SKM-1 treated with dmso at 0.1 percent for 144 hours (cell line): ENCODE measurements around the gene NFATC2IP.
"Not testable (repeated sequence)": the region's sequence is repeated elsewhere in the genome, so short reads cannot be mapped to it uniquely, and the experiment has no call there.

ENCODE experiments used
- DNase-seq: peaks from one replicate; lab custom pipeline; 2025; ENCODE audit not compliant: unreplicated experiment; lab: John Stamatoyannopoulos, UW

Gene NFATC2IP

DNA sequence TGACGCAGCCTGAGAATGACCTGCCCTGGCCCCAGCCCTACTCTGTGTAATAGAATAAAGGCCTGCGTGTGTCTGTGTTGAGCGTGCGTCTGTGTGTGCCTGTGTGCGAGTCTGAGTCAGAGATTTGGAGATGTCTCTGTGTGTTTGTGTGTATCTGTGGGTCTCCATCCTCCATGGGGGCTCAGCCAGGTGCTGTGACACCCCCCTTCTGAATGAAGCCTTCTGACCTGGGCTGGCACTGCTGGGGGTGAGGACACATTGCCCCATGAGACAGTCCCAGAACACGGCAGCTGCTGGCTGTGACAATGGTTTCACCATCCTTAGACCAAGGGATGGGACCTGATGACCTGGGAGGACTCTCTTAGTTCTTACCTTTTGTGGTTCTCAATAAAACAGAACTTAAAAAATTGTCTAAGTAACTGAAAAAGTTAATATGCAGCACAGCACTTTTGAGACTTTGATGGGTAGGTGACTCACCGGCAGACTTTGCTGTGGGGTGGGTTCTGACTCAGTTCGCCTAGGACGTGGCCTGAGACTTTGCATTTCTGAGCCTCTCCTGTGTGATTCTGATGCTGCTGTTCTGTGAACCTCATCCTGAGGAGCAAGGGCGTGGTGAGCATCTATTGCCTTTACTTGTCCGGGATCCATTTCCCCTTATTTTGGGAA lies 39.8 kb downstream of the NFATC2IP start:
- no peak for DNase-seq

DNA sequence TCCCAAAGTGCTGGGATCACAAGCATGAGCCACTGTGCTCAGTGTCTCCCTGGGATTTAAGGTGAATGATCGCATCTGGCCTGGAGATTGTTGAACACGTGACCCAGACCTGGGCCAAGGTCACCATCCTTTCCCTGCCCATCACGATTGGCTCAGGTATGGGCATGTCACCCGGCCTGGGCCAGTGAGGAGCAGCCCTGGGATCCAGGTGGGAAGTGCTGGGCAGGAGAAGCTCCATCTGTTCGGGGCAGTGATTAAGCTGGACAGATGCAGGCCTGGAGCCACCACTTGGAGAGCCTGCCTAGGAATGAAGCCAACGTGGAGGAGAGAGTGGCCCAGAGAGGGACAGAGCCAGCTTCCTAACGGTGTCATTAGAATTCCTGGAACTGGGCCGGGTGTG lies 41.0 kb downstream of the NFATC2IP start:
- DNase-seq: no peak

DNA sequence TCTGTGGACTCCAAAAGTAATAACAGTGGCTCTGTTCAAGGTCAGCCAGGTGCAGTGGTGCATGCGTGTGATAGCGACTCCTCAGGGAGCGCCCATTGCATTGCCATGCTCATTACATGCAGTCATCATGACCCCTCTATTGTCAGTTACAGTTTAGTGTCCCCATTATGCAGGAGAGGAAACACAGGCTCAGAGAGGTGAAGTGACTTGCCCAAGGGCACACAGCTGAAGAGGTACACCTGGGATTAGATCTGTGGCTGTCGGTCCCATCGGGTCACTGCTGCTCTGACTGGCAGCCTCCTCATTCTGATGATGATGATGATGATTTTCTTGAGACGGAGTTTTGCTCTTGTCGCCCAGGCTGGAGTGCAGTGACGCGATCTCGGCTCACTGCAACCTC lies 41.8 kb downstream of the NFATC2IP start:
- no peak for DNase-seq

DNA sequence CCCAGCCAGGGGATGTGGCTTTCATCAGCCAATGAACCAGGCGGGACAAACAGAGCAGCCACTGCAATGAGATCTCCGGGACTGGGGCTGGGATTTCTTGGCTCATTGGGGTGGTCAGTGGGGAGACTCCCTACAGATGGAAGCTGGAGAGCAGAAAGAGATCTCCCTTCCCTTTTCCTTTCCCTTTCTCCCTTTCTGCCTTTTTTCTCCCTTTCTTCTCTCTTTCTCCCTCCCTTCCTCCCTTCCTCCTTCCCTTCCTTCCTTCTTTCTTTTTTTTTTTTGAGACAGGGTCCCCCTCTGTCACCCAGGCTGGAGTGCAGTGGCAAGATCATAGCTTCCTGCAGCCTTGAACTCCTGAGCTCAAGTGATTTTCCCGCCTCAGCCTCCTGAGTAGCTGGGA lies 48.1 kb downstream of the NFATC2IP start:
- DNase-seq: no peak

DNA sequence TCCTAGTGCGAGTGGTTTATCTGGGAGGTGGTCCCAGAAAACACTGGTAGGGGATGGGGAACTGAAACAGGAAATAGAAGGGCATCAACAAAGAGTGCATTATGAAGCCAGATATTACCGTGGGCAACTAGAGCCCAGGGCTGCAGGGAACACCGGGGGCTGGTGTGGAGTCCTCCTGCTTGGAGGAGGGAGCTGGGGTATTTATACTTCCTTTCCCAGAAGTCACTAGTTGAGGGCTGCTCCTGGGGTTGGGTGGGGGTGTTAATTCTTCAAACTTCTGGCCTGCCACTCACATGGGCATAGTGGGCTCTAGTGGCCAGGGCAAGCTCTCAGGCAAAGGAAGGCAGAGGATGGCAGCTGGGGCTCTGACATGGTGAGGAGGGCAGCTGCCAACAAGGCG lies 48.8 kb downstream of the NFATC2IP start:
- DNase-seq: no peak

DNA sequence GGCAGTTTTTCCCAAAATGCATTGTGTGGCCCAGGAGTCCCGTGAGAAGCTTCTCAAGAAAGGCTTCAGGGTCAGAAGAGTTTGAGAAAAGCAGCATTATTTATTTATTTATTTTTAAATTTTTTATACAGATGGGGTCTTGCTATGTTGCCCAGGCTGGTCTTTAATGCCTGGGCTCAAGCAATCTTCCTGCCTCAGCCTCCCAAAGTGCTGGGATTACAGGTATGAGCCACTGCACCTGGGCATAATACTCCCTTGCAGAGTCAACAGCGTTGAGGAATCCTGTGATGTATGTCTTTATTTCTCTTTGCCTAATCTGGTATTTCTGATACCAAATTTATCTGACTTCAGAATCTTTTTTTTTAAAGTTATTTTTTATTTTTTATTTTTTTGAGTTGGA lies 49.3 kb downstream of the NFATC2IP start:
- no peak for DNase-seq

DNA sequence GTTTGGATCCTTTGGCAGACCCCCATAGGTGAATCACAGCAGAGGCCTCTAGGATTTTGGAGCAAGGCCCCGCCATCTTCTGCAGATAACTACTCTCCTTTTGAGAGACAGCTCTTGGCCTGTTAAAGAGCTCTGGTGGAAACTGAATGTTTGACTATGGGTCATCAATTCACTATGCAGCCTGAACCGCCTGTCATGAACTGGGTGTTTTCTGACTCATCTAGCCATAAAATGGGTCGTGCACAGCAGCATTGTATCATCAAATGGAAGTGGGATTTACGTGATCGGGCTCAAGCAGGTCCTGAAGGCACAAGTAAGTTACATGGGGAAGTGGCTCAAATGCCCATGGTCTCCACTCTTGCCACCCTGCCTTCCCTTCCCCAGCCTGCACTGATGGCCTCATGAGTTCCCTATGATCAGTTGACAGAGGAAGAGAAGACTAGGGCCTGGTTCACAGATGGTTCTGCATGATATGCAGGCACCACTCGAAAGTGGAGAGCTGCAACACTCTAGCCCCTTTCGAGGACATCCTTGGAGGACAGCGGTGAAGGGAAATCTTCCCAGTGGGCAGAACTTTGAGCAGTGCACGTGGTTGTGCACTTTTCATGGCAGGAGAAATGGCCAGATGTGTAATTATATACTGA lies 53.9 kb downstream of the NFATC2IP start:
- not testable (repeated sequence) for DNase-seq

DNA sequence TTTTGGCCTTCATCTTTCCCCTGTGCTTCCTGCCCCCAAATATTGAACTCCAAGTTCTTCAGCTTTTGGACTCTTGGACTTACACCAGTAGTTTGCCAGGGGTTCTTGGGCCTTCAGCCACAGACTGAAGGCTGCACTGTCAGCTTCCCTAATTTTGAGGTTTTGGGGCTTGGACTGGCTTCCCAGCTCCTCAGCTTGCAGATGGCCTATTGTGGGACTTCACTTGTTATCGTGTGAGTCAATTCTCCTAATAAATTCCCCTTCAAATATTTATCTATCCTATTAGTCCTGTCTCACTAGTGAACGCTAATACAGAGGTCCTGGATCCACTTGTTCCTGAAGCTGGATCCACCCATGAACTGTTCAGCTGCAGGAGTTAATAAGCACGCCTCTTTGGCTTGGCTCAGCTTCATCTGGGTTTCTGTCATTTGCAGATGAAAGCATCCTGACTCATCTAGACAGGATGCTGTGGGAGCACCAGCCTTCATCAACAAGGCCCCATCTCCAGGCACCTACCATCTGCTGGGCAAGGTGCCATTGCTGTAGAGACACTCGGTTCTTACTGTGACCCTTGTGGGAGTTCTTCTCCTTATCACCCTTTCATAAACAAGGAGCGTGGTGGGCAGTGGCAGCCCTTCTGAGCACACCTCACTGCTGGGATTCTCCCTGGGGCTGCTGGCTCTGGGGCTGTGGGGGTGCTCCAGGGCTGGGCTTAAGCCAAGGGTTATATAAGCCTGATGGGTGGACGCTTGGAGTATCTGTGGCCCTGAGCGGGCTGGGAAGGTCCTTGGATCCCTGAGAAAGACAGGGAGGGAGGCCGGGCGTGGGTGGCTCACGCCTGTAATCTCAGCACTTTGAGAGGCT lies 57.2 kb downstream of the NFATC2IP start:
- no peak for DNase-seq

DNA sequence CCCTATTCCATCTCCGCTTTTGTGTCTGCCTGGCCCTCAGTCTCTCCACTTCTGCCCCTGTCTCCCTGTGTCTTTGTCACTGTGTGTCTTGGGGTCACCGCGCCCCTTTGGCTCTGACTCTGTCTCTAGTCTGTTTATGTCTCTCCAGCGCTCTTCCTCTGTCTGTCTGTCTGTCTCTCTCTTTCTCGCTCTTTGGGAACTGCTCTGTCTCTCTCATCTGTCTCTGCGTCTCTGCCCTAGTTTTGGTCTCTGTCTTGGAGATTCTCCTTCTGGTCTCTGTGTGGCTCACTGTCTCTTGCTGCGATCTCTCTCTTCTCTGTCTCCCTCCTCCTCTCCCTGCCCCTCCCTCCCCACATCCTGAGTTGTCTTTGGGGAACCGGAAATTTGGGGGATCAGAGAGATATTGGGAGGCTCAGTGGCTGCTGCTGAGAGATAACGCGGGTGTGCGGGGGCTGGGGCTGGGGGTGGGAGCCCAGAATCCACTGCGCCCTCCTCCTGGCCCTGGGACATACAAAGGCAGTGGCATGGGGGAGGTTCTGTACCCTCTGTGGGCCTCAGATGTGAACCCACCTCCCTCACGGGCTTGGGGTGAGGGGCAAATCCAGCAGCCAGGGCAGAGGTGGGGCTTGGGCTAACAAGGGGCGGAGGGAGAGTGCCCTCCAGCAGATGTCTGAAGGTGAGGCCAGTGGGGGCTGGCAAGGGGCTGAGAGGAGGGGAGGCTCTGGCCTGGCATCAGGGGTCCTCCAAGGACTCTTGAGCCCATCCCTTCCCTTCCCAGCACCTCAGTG lies 58.5 kb downstream of the NFATC2IP start:
- no peak for DNase-seq

DNA sequence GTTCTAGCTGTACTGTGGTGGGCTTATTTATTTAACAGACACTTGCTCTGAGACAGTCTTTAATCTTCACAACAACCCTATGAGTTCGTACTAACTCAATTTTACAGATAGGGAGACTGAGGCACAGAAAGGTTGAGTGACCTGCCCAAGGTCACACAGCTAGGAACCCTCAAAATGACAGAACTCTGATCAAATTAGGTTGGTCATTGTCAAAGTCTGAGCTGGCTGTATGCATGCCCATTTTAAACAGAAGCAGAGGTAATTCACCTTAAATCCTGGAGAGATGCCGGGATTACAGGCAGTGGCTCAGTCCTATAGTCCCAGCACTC lies 59.1 kb downstream of the NFATC2IP start:
- DNase-seq: no peak

DNA sequence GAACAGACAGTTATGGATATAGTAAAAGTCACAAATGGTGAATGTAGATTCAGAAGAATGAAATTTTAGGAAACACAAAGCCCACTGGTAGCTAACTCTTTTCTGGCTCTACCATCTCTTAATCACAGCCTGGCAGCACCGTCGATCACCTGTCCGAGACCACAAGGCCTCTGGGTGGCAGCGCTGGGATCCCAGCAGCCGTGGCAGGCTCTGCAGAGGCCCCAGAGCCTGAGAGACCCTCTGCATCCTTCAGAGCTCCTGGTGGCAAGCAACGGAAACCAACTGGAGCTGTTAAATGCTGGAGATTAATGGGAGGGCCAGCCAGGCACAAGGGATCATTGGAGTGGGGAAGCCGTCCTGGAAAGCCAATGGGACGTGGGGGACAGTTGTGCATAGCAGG lies 60.4 kb downstream of the NFATC2IP start:
- no peak for DNase-seq

DNA sequence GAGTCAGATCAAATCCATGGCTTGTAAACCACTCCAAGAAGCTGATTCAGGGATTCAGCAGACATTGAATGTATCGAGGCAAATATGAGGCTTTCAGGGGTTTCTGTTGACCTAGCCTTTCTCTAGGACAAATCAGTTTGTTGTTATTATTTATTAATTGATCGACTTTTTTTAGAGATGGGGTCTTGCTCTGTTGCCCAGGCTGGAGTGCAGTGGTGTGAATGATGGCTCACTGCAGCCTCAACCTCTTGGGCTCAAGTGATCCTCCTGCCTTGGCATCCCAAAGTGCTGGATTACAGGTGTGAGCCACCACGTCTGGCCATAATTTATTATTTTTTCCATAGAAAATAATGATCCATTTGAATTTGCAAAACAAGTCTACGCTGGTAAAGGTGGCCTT lies 61.1 kb downstream of the NFATC2IP start:
- DNase-seq: no peak

DNA sequence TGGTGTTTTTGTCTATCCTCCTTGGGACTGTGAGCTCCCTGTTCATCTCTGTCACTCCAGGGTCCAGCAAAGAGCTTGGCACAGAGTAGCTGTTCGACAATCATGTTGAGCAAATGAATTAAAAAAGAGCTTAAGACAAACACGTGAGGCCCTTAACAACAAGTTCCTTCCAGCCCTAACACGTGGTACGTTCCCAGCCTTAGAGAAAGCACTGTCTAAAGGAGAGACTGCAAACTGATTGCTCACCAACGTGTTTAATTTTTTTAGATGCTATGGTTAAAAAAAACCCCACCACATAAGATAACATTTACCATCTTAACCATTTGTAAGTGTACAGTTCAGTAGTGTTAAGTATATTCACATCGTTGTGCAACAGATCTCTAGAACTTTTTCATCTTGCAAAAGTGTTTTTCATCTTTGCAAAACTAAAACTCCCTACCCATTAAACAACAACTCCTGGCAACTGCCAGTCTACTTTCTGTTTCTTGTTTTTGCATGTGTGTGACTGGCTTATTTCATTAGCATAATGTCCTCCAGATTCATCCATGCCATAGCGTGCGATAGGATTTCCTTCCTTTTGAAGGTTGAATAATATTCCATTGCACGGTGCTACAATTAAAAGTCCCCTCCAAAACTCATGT lies 62.3 kb downstream of the NFATC2IP start:
- no peak for DNase-seq

DNA sequence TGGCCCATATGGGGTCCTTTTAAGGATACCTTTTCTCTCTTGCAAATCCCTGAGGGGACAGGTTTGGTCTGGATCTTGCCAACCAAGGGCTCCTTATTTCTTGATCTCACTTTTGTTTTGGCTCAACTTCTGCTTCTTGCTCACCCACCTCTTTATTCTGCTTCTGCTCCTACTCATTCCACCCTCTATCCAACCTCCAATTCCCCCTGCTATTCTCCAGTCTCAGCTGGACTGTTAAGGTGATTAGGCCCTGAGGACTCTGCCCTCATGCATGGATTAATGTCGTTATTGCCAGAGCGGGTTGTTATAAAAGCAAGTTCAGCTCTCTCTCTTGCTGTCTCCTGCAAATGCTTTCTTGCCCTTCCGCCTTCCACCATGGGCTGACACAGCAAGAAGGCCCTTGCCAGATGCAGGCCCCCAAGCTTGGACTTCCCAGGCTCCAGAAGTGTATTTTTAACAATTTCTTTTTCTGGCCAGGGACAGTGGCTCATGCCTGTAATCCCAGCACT lies 63.9 kb downstream of the NFATC2IP start:
- no peak for DNase-seq
